B cell (primary cell): ENCODE data around the gene SCRN2. TPM values are rescaled to one million over a fixed set of nuclear protein-coding genes. Genes with fewer than 3 reads are reported as not detected.

ENCODE experiments used
- ATAC-seq: fragments of 200-7000 bp; cut with Tn5 transposase; one replicate; pipeline ENCODE4 v1.10.0; 2021; ENCODE audit warnings: low read depth, mild to moderate bottlenecking, moderate number of reproducible peaks, moderate library complexity
- CTCF ChIA-PET: fragments of 350-600 bp; sonication (Branson Sonifier 250); formaldehyde crosslinking; loops from one replicate; lab custom pipeline; 2021; ENCODE audit warnings: antibody characterized with exemption, inconsistent platforms; lab: Charles Lee
- POLR2A ChIA-PET: fragments of 350-600 bp; sonication (Branson Sonifier 250); formaldehyde crosslinking; loops from one replicate; lab custom pipeline; 2021; ENCODE audit warnings: antibody characterized with exemption; lab: Charles Lee
- DNase-seq: peaks from one replicate; pipeline ENCODE4 v3.0.0; 2013
- H2AFZ ChIP-seq: 2 replicates; pipeline ENCODE4 v1.6.1; 2012; ENCODE audit warnings: mild to moderate bottlenecking, low read depth, low read length; ENCODE audit not compliant: insufficient read depth, poor library complexity, severe bottlenecking
- H3K27ac ChIP-seq, 2 donors: 1 replicate in 1 of 2; 2 replicates in 1 of 2; pipeline ENCODE4 v1.5.1; 2012 to 2013; ENCODE audit warnings: low read length in 2 of 2, mild to moderate bottlenecking in 2 of 2, moderate library complexity in 1 of 2
- H3K27me3 ChIP-seq, 4 experiments: fragments of 200-600 bp in 1 of 4; sonication (generic) in 1 of 4; replicated peaks in 1 of 4; 1 replicate in 2 of 4; 2 replicates in 2 of 4; pipeline versions ENCODE4 v1.6.1 to v1.7.0; 2013 to 2016; ENCODE audit warnings: low read length in 3 of 4, mild to moderate bottlenecking in 2 of 4, mixed read lengths in 1 of 4, moderate library complexity in 1 of 4; ENCODE audit not compliant: insufficient read depth in 4 of 4, control insufficient read depth in 3 of 4; ENCODE audit errors: control extremely low read depth in 1 of 4
- H3K36me3 ChIP-seq, 2 experiments: replicated peaks in 1 of 2; 1 replicate in 1 of 2; 2 replicates in 1 of 2; pipeline versions ENCODE4 v1.6.1 to v1.7.1; 2013; ENCODE audit warnings: low read length in 1 of 2; ENCODE audit not compliant: insufficient read depth in 2 of 2, control insufficient read depth in 1 of 2; ENCODE audit errors: control extremely low read depth in 1 of 2, extremely low read depth in 1 of 2
- H3K4me1 ChIP-seq, 2 donors: fragments of 200-600 bp in 1 of 2; sonication (generic) in 1 of 2; 1 replicate in 1 of 2; 2 replicates in 1 of 2; pipeline versions ENCODE4 v1.5.1 to v1.6.1; 2013 to 2017; ENCODE audit warnings: low read length in 2 of 2; ENCODE audit not compliant: control insufficient read depth in 2 of 2, insufficient read depth in 2 of 2
- H3K4me2 ChIP-seq: replicated peaks from 2 replicates; pipeline ENCODE3; 2012; ENCODE audit warnings: mild to moderate bottlenecking, low read depth, low read length; ENCODE audit not compliant: poor library complexity, severe bottlenecking
- H3K4me3 ChIP-seq, 5 experiments: fragments of 200-600 bp in 1 of 5; sonication (generic) in 1 of 5; 1 replicate in 3 of 5; 2 replicates in 2 of 5; pipeline versions ENCODE4 v1.5.1 to v1.7.0; 2011 to 2016; ENCODE audit warnings: low read length in 4 of 5, mild to moderate bottlenecking in 4 of 5, low read depth in 2 of 5, control low read depth in 1 of 5, moderate library complexity in 1 of 5; ENCODE audit not compliant: insufficient read depth in 1 of 5; ENCODE audit errors: control extremely low read depth in 1 of 5, extremely low read depth in 1 of 5
- H3K79me2 ChIP-seq: fragments of 200-600 bp; sonication (generic); one replicate; pipeline ENCODE4 v1.6.0; 2016; ENCODE audit warnings: low read length; ENCODE audit not compliant: control insufficient read depth, insufficient read depth
- H3K9ac ChIP-seq: fragments of 200-600 bp; sonication (generic); 2 replicates; pipeline ENCODE4 v1.6.1; 2017; ENCODE audit warnings: mild to moderate bottlenecking, low read length, moderate library complexity
- H3K9me3 ChIP-seq, 3 donors: one replicate each; pipeline versions ENCODE4 v1.6.1 to v1.7.1; 2013; ENCODE audit warnings: low read length in 2 of 3; ENCODE audit not compliant: control insufficient read depth in 2 of 3, insufficient read depth in 1 of 3; ENCODE audit errors: control extremely low read depth in 1 of 3
- H4K20me1 ChIP-seq: 2 replicates; pipeline ENCODE4 v1.6.0; 2012; ENCODE audit warnings: mild to moderate bottlenecking, low read length; ENCODE audit not compliant: insufficient read depth, control insufficient read depth, poor library complexity, severe bottlenecking
- H3K27ac Mint-ChIP-seq: one replicate; pipeline ENCODE4 v1.8.0; 2021; ENCODE audit warnings: mixed read lengths
- H3K27me3 Mint-ChIP-seq: one replicate; pipeline ENCODE4 v1.8.0; 2021; ENCODE audit warnings: mixed read lengths
- H3K4me1 Mint-ChIP-seq: one replicate; pipeline ENCODE4 v1.8.0; 2021; ENCODE audit warnings: mixed read lengths
- H3K4me3 Mint-ChIP-seq: one replicate; pipeline ENCODE4 v1.8.0; 2021; ENCODE audit warnings: mixed read lengths
- H3K9me3 Mint-ChIP-seq: one replicate; pipeline ENCODE4 v1.8.0; 2022; ENCODE audit warnings: mixed read lengths; ENCODE audit not compliant: insufficient read depth
- EZH2 ChIP-seq: IDR thresholded peaks from 2 replicates; pipeline ENCODE4 v1.6.1; 2012; ENCODE audit warnings: borderline replicate concordance, low read depth, mild to moderate bottlenecking, moderate library complexity, low read length; ENCODE audit not compliant: insufficient read depth, poor library complexity, severe bottlenecking
- WGBS: methylation state at CpG from one replicate; pipeline ENCODE4 v1.1.5; 2013; ENCODE audit warnings: missing lambda C conversion rate; ENCODE audit not compliant: insufficient coverage; 5-methylcytosine and 5-hydroxymethylcytosine counted together
- intact Hi-C: fragments of 100-400 bp; cut with micrococcal nuclease; formaldehyde crosslinking; loops from one replicate; pipeline ENCODE4 v1.10.0; 2022
- polyA plus RNA-seq: library from polyadenylated mRNA; depleted of rRNA; stranded (reverse); fragments of >200 nt; gene quantifications from 2 replicates; pipeline ENCODE4 v1.2.3, GENCODE V29; 2012
- total RNA-seq, 2 donors: library from RNA; stranded (reverse); fragments of 120-200 nt in 1 of 2; gene quantifications; 1 replicate in 1 of 2; 2 replicates in 1 of 2; pipeline versions ENCODE4 v1.2.3 to v1.2.4, GENCODE V29; 2013 to 2022
- TF ChIP-seq, protein P1 (sequence below): fragments of 200-600 bp; IDR thresholded peaks from one replicate; pipeline ENCODE4 v1.8.0; 2022; ENCODE audit warnings: antibody characterized with exemption, mild to moderate bottlenecking

The SCRN2 gene
- total and polyA plus RNA-seq, 2 donors (not counting 1 experiment from before 2014, with no cell fraction given): 47.8 to 71.9 TPM

DNA sequence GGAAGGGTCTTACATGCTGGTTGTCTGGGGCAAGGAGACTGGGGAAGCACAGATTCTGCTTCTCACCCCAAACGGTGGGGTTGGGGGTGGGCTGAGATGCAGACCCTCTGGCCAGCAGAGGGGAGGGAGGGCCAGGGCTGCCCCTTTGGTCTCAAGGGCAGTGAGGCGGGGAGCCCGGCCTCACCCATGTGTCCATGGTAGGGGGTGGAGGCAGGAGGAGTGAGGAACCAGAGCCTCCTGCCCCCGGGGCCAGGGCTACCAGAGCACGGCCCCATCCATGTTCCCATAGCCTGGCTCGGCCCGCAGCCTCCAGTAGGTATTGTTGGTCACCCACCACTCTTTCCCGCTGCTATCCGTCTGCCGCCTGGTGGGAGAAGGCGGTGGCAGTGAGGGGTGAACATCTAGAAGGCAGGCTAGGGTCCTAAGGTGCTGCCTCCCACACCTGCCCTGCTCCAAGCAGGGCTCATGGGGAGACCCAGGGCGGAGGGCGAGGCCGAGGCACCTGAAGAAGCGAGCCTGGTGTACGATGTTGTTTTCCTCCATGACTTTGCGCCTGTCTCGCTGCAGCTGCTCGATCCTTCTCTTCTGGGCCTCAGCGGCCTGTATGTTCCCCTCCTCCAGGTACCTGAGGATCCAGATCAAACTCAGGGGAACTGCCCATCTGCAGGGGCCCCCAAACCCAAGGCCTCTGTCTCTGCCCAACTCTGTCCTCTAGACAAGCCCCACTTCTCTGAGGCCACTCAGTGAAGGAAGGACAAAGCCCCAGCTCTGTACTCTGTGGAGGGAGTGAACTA is 32.8 kb downstream of the SCRN2 start:
- ATAC-seq: no peak
- Mint-ChIP-seq H3K4me3 (no peak overlapping the region), H3K27me3 (no peaks in the 10 kb centered on the region), H3K4me1 (no peaks in the 10 kb centered on the region), H3K27ac (no peak overlapping the region), H3K9me3 (no peaks in the 10 kb centered on the region)
- TF ChIP-seq, protein P1, sequence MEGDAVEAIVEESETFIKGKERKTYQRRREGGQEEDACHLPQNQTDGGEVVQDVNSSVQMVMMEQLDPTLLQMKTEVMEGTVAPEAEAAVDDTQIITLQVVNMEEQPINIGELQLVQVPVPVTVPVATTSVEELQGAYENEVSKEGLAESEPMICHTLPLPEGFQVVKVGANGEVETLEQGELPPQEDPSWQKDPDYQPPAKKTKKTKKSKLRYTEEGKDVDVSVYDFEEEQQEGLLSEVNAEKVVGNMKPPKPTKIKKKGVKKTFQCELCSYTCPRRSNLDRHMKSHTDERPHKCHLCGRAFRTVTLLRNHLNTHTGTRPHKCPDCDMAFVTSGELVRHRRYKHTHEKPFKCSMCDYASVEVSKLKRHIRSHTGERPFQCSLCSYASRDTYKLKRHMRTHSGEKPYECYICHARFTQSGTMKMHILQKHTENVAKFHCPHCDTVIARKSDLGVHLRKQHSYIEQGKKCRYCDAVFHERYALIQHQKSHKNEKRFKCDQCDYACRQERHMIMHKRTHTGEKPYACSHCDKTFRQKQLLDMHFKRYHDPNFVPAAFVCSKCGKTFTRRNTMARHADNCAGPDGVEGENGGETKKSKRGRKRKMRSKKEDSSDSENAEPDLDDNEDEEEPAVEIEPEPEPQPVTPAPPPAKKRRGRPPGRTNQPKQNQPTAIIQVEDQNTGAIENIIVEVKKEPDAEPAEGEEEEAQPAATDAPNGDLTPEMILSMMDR: no peak
- TF ChIP-seq EZH2: no peak
- no peak overlapping the region for H3K9ac ChIP-seq
- H4K20me1 ChIP-seq: no peaks in the 10 kb centered on the region
- H3K4me2 ChIP-seq: no peak overlapping the region
- no peak overlapping the region for H2AFZ ChIP-seq
- ChIA-PET POLR2A (no interaction called here), CTCF (interaction anchor here (0.7 kb wide), 1 partner anchor 75 kb away, joined by 3 read pairs; the partner anchor contains the start of gene TBX21)
- 97% methylated on average over 20 of the region's 20 CpGs for WGBS
- intact Hi-C loops: loop anchor here (10.0 kb wide), 1 partner anchor 113 kb away; the partner anchor contains the start of gene TBKBP1
- DNase-seq: no peak
- H3K9me3 ChIP-seq: no peaks in the 10 kb centered on the region
- peaks cover 0 to 45% of the 10 kb centered on the region in 2 experiments for H3K36me3 ChIP-seq
- no peak overlapping the region for H3K27ac ChIP-seq
- no peak overlapping the region for H3K4me3 ChIP-seq
- no peaks in the 10 kb centered on the region for H3K79me2 ChIP-seq
- no peaks in the 10 kb centered on the region for H3K4me1 ChIP-seq
- H3K27me3 ChIP-seq: peaks cover 0 to 3% (median 0%) of the 10 kb centered on the region in 4 experiments

DNA sequence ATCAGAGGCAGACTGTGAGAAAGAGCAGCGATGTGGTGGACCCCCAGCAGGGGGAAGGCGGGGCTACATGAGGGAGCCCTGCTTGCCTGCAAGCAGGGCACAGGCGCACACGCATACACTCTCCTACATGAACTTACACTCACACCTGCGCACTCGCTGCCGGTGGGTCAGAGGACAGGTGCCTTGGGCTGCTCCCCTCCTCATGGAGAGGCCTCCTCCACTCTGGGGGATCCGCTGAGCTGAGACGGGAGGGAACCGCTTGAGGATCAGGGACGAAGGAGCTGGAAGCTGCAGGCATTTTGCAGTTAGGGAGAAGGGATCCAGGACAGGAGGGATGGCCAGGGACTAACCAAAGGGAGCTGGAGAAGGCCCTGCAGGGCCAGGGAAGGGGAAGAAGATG is 33.7 kb downstream of the SCRN2 start:
- WGBS: 100% methylated on average over 4 of the region's 11 CpGs
- H3K79me2 ChIP-seq: no peaks in the 10 kb centered on the region
- CTCF ChIA-PET: interaction anchor here (0.6 kb wide), 1 partner anchor 92 kb away, joined by 3 read pairs; no protein-coding TSS in a partner anchor
- peaks cover 0 to 4% (median 0%) of the 10 kb centered on the region in 4 experiments for H3K27me3 ChIP-seq
- H3K27me3 Mint-ChIP-seq: no peaks in the 10 kb centered on the region
- ATAC-seq (no peak), DNase-seq (no peak)
- no peak overlapping the region for H3K4me3 ChIP-seq
- intact Hi-C loops: loop anchor here (10.0 kb wide), 1 partner anchor 113 kb away; the partner anchor contains the start of gene TBKBP1
- no peak overlapping the region for H3K9ac ChIP-seq
- H2AFZ ChIP-seq: no peak overlapping the region
- TF ChIP-seq EZH2: no peak
- TF ChIP-seq, protein P1: no peak
- no peaks in the 10 kb centered on the region for H3K4me1 ChIP-seq
- H3K4me1 Mint-ChIP-seq: no peaks in the 10 kb centered on the region
- no peaks in the 10 kb centered on the region for H4K20me1 ChIP-seq
- H3K36me3 ChIP-seq: peaks cover 0 to 41% of the 10 kb centered on the region in 2 experiments
- H3K27ac ChIP-seq: no peak overlapping the region
- no peaks in the 10 kb centered on the region for H3K9me3 Mint-ChIP-seq
- H3K27ac Mint-ChIP-seq: no peak overlapping the region
- no peak overlapping the region for H3K4me2 ChIP-seq
- H3K4me3 Mint-ChIP-seq: no peak overlapping the region
- POLR2A ChIA-PET: no interaction called here
- no peaks in the 10 kb centered on the region for H3K9me3 ChIP-seq
